GM12874 (cell line): ENCODE data around the gene ATF5.

Source experiments
- TF ChIP-seq, protein P1 (sequence below): IDR thresholded peaks from 2 replicates; pipeline ENCODE4 v1.5.1; 2011; ENCODE audit warnings: low read depth, mild to moderate bottlenecking, control low read depth, low read length, moderate library complexity; ENCODE audit not compliant: insufficient read depth

Gene ATF5

DNA sequence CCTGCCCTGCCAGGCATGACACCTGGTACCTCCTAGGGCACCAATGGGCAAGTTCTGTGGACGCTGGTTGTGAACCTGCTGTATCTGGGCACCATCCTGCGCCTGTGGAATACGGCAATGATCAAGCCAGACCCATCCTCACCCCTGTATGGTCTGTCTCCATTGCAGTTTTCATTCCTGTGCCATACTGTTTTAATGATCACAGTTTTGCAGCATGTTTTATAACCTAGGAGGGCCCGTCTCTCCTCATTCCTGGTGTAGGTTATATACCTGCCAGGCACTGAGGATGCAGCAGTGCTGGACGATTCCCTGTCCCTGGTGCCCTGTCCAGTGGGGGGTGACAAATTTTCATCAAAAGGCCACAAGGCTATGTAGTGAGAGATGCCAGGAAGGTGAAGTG, 45.9 kb upstream of the ATF5 start:
- TF ChIP-seq, protein P1, sequence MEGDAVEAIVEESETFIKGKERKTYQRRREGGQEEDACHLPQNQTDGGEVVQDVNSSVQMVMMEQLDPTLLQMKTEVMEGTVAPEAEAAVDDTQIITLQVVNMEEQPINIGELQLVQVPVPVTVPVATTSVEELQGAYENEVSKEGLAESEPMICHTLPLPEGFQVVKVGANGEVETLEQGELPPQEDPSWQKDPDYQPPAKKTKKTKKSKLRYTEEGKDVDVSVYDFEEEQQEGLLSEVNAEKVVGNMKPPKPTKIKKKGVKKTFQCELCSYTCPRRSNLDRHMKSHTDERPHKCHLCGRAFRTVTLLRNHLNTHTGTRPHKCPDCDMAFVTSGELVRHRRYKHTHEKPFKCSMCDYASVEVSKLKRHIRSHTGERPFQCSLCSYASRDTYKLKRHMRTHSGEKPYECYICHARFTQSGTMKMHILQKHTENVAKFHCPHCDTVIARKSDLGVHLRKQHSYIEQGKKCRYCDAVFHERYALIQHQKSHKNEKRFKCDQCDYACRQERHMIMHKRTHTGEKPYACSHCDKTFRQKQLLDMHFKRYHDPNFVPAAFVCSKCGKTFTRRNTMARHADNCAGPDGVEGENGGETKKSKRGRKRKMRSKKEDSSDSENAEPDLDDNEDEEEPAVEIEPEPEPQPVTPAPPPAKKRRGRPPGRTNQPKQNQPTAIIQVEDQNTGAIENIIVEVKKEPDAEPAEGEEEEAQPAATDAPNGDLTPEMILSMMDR: no peak

GRCh38 chr19:49884109-49884508, 44.9 kb upstream of the ATF5 start:
- TF ChIP-seq, protein P1: no peak

DNA sequence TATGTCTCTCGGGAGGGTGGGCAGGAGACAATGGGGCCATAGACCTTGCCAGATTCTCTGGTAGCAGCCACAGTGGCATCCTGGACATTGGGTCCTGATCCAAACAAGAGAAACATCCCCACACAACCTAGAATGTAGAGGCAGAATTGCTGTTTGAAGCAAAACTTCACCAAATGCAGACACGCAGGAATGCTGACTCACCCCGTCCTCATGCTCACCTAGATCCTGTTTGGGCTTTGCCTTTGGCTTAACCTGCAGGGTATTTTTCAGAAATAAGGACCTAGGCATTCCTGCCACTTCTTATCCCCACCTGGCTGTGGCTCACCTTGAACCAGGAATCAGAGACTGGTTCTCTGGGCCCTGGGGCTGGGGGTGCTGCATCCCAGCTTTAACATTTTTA, 44.2 kb upstream of the ATF5 start:
- TF ChIP-seq, protein P1: no peak

- TF ChIP-seq, protein P1: no peak
These were observed 41.9 kb upstream of the ATF5 start for GRCh38 chr19:49887037-49887664.

GRCh38 chr19:49887665-49888509, 41.1 kb upstream of the ATF5 start:
- TF ChIP-seq, protein P1: no peak

- TF ChIP-seq, protein P1: no peak
These were observed 40.5 kb upstream of the ATF5 start for GRCh38 chr19:49888510-49888824.

GRCh38 chr19:49889038-49889686, 39.8 kb upstream of the ATF5 start:
- TF ChIP-seq, protein P1: no peak
